ENCODE measurements around the gene HDGFL3.
"Not testable (repeated sequence)": the region's sequence is repeated elsewhere in the genome, so short reads cannot be mapped to it uniquely, and the experiment has no call there.

Gene HDGFL3

DNA sequence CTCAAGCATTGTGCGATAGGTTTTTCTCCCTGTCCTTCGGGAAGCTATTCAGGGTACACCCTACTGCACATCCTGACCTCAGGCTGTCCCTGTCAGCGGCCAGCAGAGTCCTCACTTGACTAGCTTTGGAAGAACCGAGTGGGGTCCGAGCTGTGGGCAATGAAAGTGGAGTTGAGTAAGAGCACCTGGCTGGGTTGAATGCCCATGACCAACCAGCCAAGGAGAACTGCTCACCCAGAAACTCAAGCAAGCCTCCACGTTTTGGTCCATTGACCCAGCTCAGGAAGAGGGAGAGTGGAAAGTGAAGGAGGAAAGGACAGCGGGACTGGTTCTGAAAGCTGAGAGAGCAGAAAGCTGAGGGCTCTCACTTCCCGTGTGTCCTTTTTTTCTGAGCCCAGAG, 36.0 kb upstream of the HDGFL3 start:
- Histone ChIP-seq H2BK12ac (ENCODE audit: low read length in 2 of 2) (no peak overlapping the region), H2BK15ac (ENCODE audit: low read depth, poor library complexity, severe bottlenecking) (no peak overlapping the region), H3K14ac (ENCODE audit: low read length in 2 of 2) (no peak overlapping the region), H2AK5ac (ENCODE audit: low read length, severe bottlenecking) (no peak overlapping the region), H3K4ac (ENCODE audit: low read depth in 1 of 2, low read length in 2 of 2) (no peak overlapping the region), H3K4me2 (ENCODE audit: low read length, poor library complexity, severe bottlenecking) (no peak overlapping the region), H2BK120ac (ENCODE audit: low read depth, low read length) (no peak overlapping the region), H2AFZ (ENCODE audit: low read depth, low read length) (no peak overlapping the region), H4K91ac (ENCODE audit: low read length) (no peak overlapping the region), H3K18ac (ENCODE audit: low read depth in 1 of 2, low read length in 2 of 2) (no peak overlapping the region), H3K9ac (ENCODE audit: low read length) (no peak overlapping the region), H3K27me3 (ENCODE audit: control insufficient read depth in 1 of 2, insufficient read depth in 1 of 2, low read length in 2 of 2) (peaks cover 0 to 36% of the 10 kb centered on the region in 2 experiments), H4K8ac (ENCODE audit: low read length) (no peak overlapping the region), H2BK5ac (ENCODE audit: low read depth, low read length, poor library complexity, severe bottlenecking) (no peak overlapping the region), H3K9me3 (ENCODE audit: control insufficient read depth, low read length) (peaks cover 8% of the 10 kb centered on the region), H3K4me1 (ENCODE audit: control insufficient read depth, insufficient read depth, low read depth, low read length) (no peaks in the 10 kb centered on the region), H3K36me3 (ENCODE audit: control insufficient read depth in 1 of 2, insufficient read depth in 2 of 2, low read depth in 1 of 2, low read length in 2 of 2) (no peaks in the 10 kb centered on the region), H3K27ac (ENCODE audit: low read length, poor library complexity, severe bottlenecking) (no peak overlapping the region), H3K23ac (ENCODE audit: low read length in 2 of 2) (no peak overlapping the region), H3K4me3 (ENCODE audit: insufficient read depth in 1 of 2, low read depth in 1 of 2, low read length in 2 of 2) (no peak overlapping the region), H3K79me1 (replicated peaks; ENCODE audit: low read length, poor library complexity, severe bottlenecking) (no peaks in the 10 kb centered on the region)
- no peak for DNase-seq
- 63% methylated on average over 8 of the region's 8 CpGs for WGBS

DNA sequence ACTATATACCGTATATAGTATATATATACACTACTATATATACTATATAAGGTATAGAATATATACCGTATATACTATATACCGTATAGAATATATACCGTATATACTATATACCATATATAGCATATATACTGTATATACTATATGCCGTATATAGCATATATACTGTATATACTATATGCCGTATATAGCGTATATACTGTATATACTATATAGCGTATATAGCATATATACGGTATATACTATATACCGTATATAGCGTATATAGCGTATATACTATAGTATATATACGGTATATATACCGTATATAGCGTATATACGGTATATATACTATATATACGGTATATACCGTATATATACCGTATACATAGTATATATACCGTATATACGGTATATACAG, 22.6 kb upstream of the HDGFL3 start:
- Histone ChIP-seq H3K79me1 (replicated peaks; ENCODE audit: low read length, poor library complexity, severe bottlenecking) (no peaks in the 10 kb centered on the region), H3K23ac (ENCODE audit: low read length in 2 of 2) (no peak overlapping the region)
- WGBS: 100% methylated on average over 4 of the region's 21 CpGs

DNA sequence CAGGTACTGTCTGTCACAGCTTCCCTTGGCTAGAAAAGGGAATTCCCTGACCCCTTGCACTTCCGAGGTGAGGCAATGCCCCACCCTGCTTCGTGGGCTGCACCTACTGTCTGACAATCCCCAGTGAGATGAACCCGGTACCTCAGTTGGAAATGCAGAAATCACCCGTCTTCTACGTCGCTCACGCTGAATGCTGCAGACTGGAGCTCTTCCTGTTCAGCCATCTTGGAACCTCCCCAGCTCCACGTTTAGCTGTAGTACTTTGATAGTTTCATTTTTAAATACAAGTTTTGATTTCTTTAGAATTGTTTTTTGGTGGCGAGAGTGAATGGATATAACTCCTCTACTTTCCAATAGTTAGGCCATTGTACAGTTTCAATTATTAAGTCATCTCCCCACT, 17.8 kb upstream of the HDGFL3 start:
- Histone ChIP-seq H3K4ac (ENCODE audit: low read depth in 1 of 2, low read length in 2 of 2) (no peak overlapping the region), H3K79me1 (replicated peaks; ENCODE audit: low read length, poor library complexity, severe bottlenecking) (no peaks in the 10 kb centered on the region), H2BK120ac (ENCODE audit: low read depth, low read length) (no peak overlapping the region), H3K9ac (ENCODE audit: low read length) (no peak overlapping the region), H2AK5ac (ENCODE audit: low read length, severe bottlenecking) (no peak overlapping the region), H3K36me3 (ENCODE audit: control insufficient read depth in 1 of 2, insufficient read depth in 2 of 2, low read depth in 1 of 2, low read length in 2 of 2) (no peaks in the 10 kb centered on the region), H3K4me2 (ENCODE audit: low read length, poor library complexity, severe bottlenecking) (no peak overlapping the region), H4K91ac (ENCODE audit: low read length) (no peak overlapping the region), H3K4me3 (ENCODE audit: insufficient read depth in 1 of 2, low read depth in 1 of 2, low read length in 2 of 2) (no peak overlapping the region), H2AFZ (ENCODE audit: low read depth, low read length) (no peak overlapping the region), H2BK15ac (ENCODE audit: low read depth, poor library complexity, severe bottlenecking) (no peak overlapping the region), H3K27ac (ENCODE audit: low read length, poor library complexity, severe bottlenecking) (no peak overlapping the region), H3K27me3 (ENCODE audit: control insufficient read depth in 1 of 2, insufficient read depth in 1 of 2, low read length in 2 of 2) (no peaks in the 10 kb centered on the region), H3K18ac (ENCODE audit: low read depth in 1 of 2, low read length in 2 of 2) (no peak overlapping the region), H2BK5ac (ENCODE audit: low read depth, low read length, poor library complexity, severe bottlenecking) (no peak overlapping the region), H3K9me3 (ENCODE audit: control insufficient read depth, low read length) (no peaks in the 10 kb centered on the region), H3K4me1 (ENCODE audit: control insufficient read depth, insufficient read depth, low read depth, low read length) (no peaks in the 10 kb centered on the region), H3K14ac (ENCODE audit: low read length in 2 of 2) (no peak overlapping the region), H2BK12ac (ENCODE audit: low read length in 2 of 2) (no peak overlapping the region), H4K8ac (ENCODE audit: low read length) (no peak overlapping the region), H3K23ac (ENCODE audit: low read length in 2 of 2) (no peak overlapping the region)
- no peak for DNase-seq
- WGBS: 85% methylated on average over 7 of the region's 9 CpGs

More for the DNA sequence above, 22.6 kb upstream of the HDGFL3 start:
- H2BK12ac ChIP-seq (ENCODE audit: low read length in 2 of 2): no peak overlapping the region
- H2AK5ac ChIP-seq (ENCODE audit: low read length, severe bottlenecking): no peak overlapping the region
- no peaks in the 10 kb centered on the region for H3K9me3 ChIP-seq (ENCODE audit: control insufficient read depth, low read length)
- H3K36me3 ChIP-seq (ENCODE audit: control insufficient read depth in 1 of 2, insufficient read depth in 2 of 2, low read depth in 1 of 2, low read length in 2 of 2): no peaks in the 10 kb centered on the region
- no peak overlapping the region for H4K8ac ChIP-seq (ENCODE audit: low read length)
- no peaks in the 10 kb centered on the region for H3K4me1 ChIP-seq (ENCODE audit: control insufficient read depth, insufficient read depth, low read depth, low read length)
- H3K4ac ChIP-seq (ENCODE audit: low read depth in 1 of 2, low read length in 2 of 2): no peak overlapping the region
- no peak overlapping the region for H2BK120ac ChIP-seq (ENCODE audit: low read depth, low read length)
- no peak for DNase-seq
- H3K27ac ChIP-seq (ENCODE audit: low read length, poor library complexity, severe bottlenecking): no peak overlapping the region
- no peak overlapping the region for H3K14ac ChIP-seq (ENCODE audit: low read length in 2 of 2)
- H3K18ac ChIP-seq (ENCODE audit: low read depth in 1 of 2, low read length in 2 of 2): no peak overlapping the region
- H3K27me3 ChIP-seq (ENCODE audit: control insufficient read depth in 1 of 2, insufficient read depth in 1 of 2, low read length in 2 of 2): no peaks in the 10 kb centered on the region
- no peak overlapping the region for H2BK15ac ChIP-seq (ENCODE audit: low read depth, poor library complexity, severe bottlenecking)
- H2BK5ac ChIP-seq (ENCODE audit: low read depth, low read length, poor library complexity, severe bottlenecking): no peak overlapping the region
- H3K4me2 ChIP-seq (ENCODE audit: low read length, poor library complexity, severe bottlenecking): no peak overlapping the region
- no peak overlapping the region for H3K9ac ChIP-seq (ENCODE audit: low read length)
- H4K91ac ChIP-seq (ENCODE audit: low read length): no peak overlapping the region
- H2AFZ ChIP-seq (ENCODE audit: low read depth, low read length): no peak overlapping the region
- no peak overlapping the region for H3K4me3 ChIP-seq (ENCODE audit: insufficient read depth in 1 of 2, low read depth in 1 of 2, low read length in 2 of 2)

DNA sequence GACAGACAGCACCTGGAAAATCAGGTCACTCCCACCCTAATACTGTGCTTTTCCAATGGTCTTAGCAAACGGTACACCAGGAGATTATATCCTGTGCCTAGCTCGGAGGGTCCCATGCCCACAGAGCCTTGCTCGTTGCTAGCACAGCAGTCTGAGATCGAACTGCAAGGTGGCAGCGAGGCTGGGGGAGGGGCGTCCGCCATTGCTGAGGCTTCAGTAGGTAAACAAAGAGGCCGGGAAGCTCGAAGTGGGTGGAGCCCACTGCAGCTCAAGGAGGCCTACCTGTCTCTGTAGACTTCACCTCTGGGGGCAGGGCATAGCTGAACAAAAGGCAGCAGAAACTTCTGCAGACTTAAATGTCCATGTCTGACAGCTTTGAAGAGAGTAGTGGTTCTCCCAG, 14.2 kb upstream of the HDGFL3 start:
- not testable (repeated sequence) for H3K9me3 ChIP-seq (ENCODE audit: control insufficient read depth, low read length); H3K27me3 ChIP-seq (ENCODE audit: control insufficient read depth in 1 of 2, insufficient read depth in 1 of 2, low read length in 2 of 2); H3K27ac ChIP-seq (ENCODE audit: low read length, poor library complexity, severe bottlenecking); H3K23ac ChIP-seq (ENCODE audit: low read length in 2 of 2); H3K9ac ChIP-seq (ENCODE audit: low read length); H2BK15ac ChIP-seq (ENCODE audit: low read depth, poor library complexity, severe bottlenecking); DNase-seq; H3K4me3 ChIP-seq (ENCODE audit: insufficient read depth in 1 of 2, low read depth in 1 of 2, low read length in 2 of 2); H2AK5ac ChIP-seq (ENCODE audit: low read length, severe bottlenecking); H4K8ac ChIP-seq (ENCODE audit: low read length); H3K79me1 ChIP-seq (replicated peaks; ENCODE audit: low read length, poor library complexity, severe bottlenecking); H3K4me1 ChIP-seq (ENCODE audit: control insufficient read depth, insufficient read depth, low read depth, low read length); H3K4me2 ChIP-seq (ENCODE audit: low read length, poor library complexity, severe bottlenecking); H3K14ac ChIP-seq (ENCODE audit: low read length in 2 of 2); H3K36me3 ChIP-seq (ENCODE audit: control insufficient read depth in 1 of 2, insufficient read depth in 2 of 2, low read depth in 1 of 2, low read length in 2 of 2); H3K18ac ChIP-seq (ENCODE audit: low read depth in 1 of 2, low read length in 2 of 2); H2BK12ac ChIP-seq (ENCODE audit: low read length in 2 of 2); H4K91ac ChIP-seq (ENCODE audit: low read length); H2BK5ac ChIP-seq (ENCODE audit: low read depth, low read length, poor library complexity, severe bottlenecking); H2AFZ ChIP-seq (ENCODE audit: low read depth, low read length); H3K4ac ChIP-seq (ENCODE audit: low read depth in 1 of 2, low read length in 2 of 2); H2BK120ac ChIP-seq (ENCODE audit: low read depth, low read length)
- WGBS: 86% methylated on average over 9 of the region's 9 CpGs
